Activated CD4-positive, alpha-beta T cell treated with anti-CD3 and anti-CD28 coated beads, Interleukin-2, amount 10 ng/mL, durations not matched to agents 7 days and 5 days (primary cell): ENCODE measurements around the gene SSH2. TPM values are rescaled to one million over a fixed set of nuclear protein-coding genes. Genes with fewer than 3 reads are reported as not detected.
"Not testable (repeated sequence)": the region's sequence is repeated elsewhere in the genome, so short reads cannot be mapped to it uniquely, and the experiment has no call there.

Source experiments
- CTCF ChIA-PET: fragments of 350-600 bp; sonication (Branson Sonifier 250); formaldehyde crosslinking; loops from one replicate; lab custom pipeline; 2021; ENCODE audit warnings: antibody characterized with exemption; lab: Charles Lee
- POLR2A ChIA-PET: fragments of 350-600 bp; sonication (Branson Sonifier 250); formaldehyde crosslinking; loops from one replicate; lab custom pipeline; 2021; ENCODE audit warnings: antibody characterized with exemption; lab: Charles Lee
- DNase-seq: peaks from one replicate; pipeline ENCODE4 v3.0.0-alpha.2; 2020
- H3K27ac Mint-ChIP-seq: one replicate; pipeline ENCODE4 v1.8.0; 2021; ENCODE audit warnings: mild to moderate bottlenecking, moderate library complexity, mixed read lengths
- H3K27me3 Mint-ChIP-seq: one replicate; pipeline ENCODE4 v1.8.0; 2021; ENCODE audit warnings: mixed read lengths
- H3K36me3 Mint-ChIP-seq: one replicate; pipeline ENCODE4 v1.8.0; 2021; ENCODE audit warnings: low read depth, mixed read lengths
- H3K4me1 Mint-ChIP-seq: one replicate; pipeline ENCODE4 v1.8.0; 2021; ENCODE audit warnings: mixed read lengths
- H3K4me3 Mint-ChIP-seq: one replicate; pipeline ENCODE4 v1.8.0; 2021; ENCODE audit warnings: mild to moderate bottlenecking, moderate library complexity, mixed read lengths
- H3K9me3 Mint-ChIP-seq: one replicate; pipeline ENCODE4 v1.8.0; 2021; ENCODE audit warnings: mixed read lengths
- total RNA-seq, 2 experiments: library from RNA; stranded (reverse); gene quantifications; one replicate each; pipeline ENCODE4 v1.2.3, GENCODE V29; 2021

The SSH2 gene
- total RNA-seq, 2 experiments from 2014 or later = 72.5 to 74.2 TPM

DNA sequence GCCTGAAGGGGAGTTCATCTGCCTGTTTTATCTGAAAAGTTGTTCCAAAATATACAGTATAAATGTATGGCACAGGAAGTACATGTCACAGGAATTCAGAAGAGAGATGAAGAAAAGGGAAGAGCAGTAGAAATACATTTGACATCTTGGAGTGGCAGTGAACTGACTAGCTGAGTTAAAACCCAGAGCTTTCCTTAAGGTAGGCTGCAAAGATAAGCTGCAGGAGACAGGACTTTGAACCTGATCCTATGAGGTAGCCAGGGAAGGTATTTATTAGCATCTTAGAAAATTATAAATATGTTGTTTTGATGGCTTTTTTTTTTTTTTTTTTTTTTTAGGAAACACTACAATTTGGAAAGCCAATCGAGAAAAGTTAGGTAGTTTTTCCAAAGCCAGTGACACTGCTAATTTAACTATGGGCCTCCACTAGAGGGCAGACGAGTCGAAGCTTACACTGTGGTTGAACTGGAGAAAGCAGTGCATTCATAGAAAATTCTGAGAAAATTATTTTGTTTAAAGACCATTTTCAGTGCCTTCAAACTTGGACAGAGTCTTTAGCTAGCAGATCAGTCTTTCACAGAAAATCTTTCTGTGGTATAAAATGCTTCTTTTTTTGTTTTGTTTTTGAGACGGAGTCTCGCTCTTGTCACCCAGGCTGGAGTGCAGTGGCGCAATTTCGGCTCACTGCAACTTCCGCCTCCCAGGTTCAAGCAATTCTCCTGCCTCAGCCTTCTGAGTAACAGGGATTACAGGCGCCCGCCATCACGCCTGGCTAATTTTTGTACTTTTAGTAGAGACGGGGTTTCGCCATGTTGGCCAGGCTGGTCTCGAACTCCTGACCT is 122.3 kb downstream of the SSH2 start:
- H3K36me3 Mint-ChIP-seq = no peaks in the 10 kb centered on the region
- ChIA-PET POLR2A (no interaction called here), CTCF (interaction anchor here (0.5 to 9.4 kb wide), 8 partner anchors 8 to 516 kb away, joined by 3 to 51 read pairs (median 4); partner anchors contain the start of gene SSH2)
- H3K27ac Mint-ChIP-seq = no peak overlapping the region
- H3K27me3 Mint-ChIP-seq = no peaks in the 10 kb centered on the region
- H3K4me3 Mint-ChIP-seq = no peak overlapping the region
- DNase-seq = peak; percentile 82
- H3K9me3 Mint-ChIP-seq = no peaks in the 10 kb centered on the region
- peaks cover 26% of the 10 kb centered on the region for H3K4me1 Mint-ChIP-seq

DNA sequence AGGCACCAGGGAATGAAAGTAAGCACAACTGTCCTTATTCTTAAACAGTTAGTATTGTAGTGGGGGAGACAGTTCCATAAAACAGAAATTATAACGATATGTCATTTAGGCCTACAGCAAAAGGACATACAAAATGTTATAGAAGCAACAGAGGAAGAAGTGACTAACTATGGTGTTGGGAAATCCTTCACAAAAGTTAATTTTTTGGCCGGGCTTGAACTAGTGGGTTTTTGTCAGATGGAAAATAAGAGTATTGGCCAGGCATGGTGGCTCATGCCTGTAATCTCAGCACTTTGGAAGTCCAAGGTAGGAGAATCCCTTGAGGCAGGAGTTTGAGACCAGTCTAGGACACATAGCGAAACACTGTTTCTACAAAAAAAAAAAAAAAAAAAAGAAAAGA is 127.8 kb downstream of the SSH2 start:
- H3K4me3 Mint-ChIP-seq = no peak overlapping the region
- CTCF ChIA-PET = interaction anchor here (0.6 to 0.7 kb wide), 3 partner anchors 30 to 261 kb away, joined by 3 to 4 read pairs (median 4); no protein-coding TSS in a partner anchor
- H3K4me1 Mint-ChIP-seq = no peaks in the 10 kb centered on the region
- POLR2A ChIA-PET = no interaction called here
- H3K27ac Mint-ChIP-seq = no peak overlapping the region
- no peak for DNase-seq
- peaks cover 6% of the 10 kb centered on the region for H3K36me3 Mint-ChIP-seq
- no peaks in the 10 kb centered on the region for H3K9me3 Mint-ChIP-seq
- H3K27me3 Mint-ChIP-seq = no peaks in the 10 kb centered on the region

DNA sequence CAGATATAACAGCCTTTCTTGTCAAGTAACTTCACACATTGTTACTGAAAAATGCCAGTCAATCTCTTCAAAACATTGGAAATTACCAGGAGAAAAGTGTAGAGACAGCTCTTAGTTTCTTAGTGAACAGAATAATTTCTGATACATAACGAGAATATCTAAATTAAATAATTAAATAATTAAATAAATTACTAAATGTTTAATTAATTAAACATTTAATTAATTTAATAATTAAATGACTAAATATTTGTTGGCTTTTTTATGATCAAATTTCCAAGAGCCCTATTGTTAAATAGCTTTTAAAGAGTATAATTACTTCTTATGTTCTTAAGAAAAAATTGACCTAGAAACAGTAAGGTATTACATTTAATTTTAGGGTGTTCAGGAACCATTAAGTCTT is 129.6 kb downstream of the SSH2 start:
- H3K27me3 Mint-ChIP-seq = no peaks in the 10 kb centered on the region
- no peak for DNase-seq
- no peaks in the 10 kb centered on the region for H3K4me1 Mint-ChIP-seq
- CTCF ChIA-PET = interaction anchor here (0.6 to 1.3 kb wide), 2 partner anchors 14 to 134 kb away, joined by 3 to 4 read pairs; no protein-coding TSS in a partner anchor
- peaks cover 6% of the 10 kb centered on the region for H3K36me3 Mint-ChIP-seq
- H3K4me3 Mint-ChIP-seq = no peak overlapping the region
- no peaks in the 10 kb centered on the region for H3K9me3 Mint-ChIP-seq
- POLR2A ChIA-PET = no interaction called here
- no peak overlapping the region for H3K27ac Mint-ChIP-seq

DNA sequence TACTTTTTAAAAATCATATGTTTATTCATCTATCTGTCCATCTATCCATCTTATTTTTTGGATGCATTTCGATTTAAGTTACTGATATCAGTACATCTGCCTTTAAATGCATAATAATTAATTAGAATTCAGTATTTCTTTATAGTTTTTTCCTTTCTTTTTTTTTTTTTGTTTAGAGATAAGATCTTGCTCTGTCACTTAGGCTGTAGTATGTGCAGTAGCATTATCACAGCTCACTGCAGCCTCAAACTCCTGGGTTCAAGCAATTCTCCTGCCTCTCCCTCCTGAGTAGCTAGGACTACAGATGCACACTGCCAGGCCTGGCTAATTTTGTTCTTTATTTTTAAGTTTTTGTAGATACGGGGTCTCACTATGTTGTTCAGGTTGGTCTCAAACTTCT is 133.4 kb downstream of the SSH2 start:
- DNase-seq = no peak
- no peak overlapping the region for H3K4me3 Mint-ChIP-seq
- no peak overlapping the region for H3K27ac Mint-ChIP-seq
- ChIA-PET POLR2A (no interaction called here), CTCF (no interaction called here)
- H3K4me1 Mint-ChIP-seq = no peaks in the 10 kb centered on the region
- H3K36me3 Mint-ChIP-seq = peaks cover 2% of the 10 kb centered on the region
- H3K27me3 Mint-ChIP-seq = no peaks in the 10 kb centered on the region
- no peaks in the 10 kb centered on the region for H3K9me3 Mint-ChIP-seq

DNA sequence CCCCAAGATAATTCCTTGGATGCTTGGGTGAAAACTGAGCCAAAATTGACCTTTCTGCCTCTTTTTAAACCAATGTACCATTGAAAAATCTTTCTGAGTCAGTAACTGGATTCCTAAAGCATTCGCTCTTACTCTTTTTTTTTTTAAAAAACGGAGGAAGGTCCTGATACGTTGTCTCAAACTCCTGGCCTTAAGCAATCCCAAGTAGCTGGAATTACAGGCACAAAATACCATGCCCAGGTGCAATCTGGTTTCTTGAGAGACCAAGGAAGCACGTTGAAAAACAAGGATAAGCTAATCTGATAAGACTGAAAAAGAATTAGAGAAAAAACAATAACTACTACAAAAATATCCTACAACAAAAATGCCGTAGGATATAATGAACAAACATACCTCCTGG is 136.5 kb downstream of the SSH2 start:
- no peak for DNase-seq
- POLR2A ChIA-PET = no interaction called here
- no peaks in the 10 kb centered on the region for H3K27me3 Mint-ChIP-seq
- no peak overlapping the region for H3K27ac Mint-ChIP-seq
- no peak overlapping the region for H3K4me3 Mint-ChIP-seq
- peaks cover 4% of the 10 kb centered on the region for H3K36me3 Mint-ChIP-seq
- CTCF ChIA-PET = interaction anchor here (1.2 kb wide), 1 partner anchor 36 kb away, joined by 3 read pairs; no protein-coding TSS in a partner anchor
- no peaks in the 10 kb centered on the region for H3K9me3 Mint-ChIP-seq
- no peaks in the 10 kb centered on the region for H3K4me1 Mint-ChIP-seq

DNA sequence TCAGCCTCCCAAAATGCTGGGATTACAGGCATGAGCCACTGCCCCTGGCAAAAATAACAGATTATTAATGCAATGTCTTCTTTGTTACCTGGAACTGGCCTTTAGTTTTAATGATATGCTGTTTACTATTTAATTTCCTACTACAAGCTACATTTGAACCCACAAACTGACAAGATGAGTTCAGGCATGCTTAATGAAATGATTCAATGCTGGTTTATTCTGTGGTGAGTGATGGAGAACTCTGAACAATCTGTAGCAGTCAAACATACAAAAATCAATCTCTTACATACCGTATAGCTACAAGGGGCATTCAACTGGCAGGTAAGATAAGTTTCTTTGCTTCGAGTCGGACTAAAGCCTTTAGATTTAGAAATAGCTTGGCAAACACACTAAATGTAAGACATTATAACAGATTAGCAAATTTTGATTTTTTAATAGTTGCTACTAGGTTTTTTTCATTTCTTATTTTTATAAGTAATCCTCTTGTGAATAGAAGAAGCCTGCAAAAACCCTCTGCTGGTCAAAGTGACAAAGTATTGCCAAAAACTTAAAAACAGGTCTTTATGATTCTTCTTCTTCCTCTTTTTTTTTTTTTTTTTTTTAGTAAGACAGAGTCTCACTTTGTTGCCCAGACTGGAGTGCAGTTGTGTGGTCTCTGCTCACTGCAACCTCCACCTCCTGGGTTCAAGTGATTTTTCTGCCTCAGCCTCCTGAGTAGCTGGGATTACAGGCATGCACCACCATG is 138.5 kb downstream of the SSH2 start:
- H3K36me3 Mint-ChIP-seq = peaks cover 4% of the 10 kb centered on the region
- DNase-seq = no peak
- H3K4me3 Mint-ChIP-seq = no peak overlapping the region
- H3K4me1 Mint-ChIP-seq = no peaks in the 10 kb centered on the region
- H3K9me3 Mint-ChIP-seq = no peaks in the 10 kb centered on the region
- CTCF ChIA-PET = interaction anchor here (1.2 kb wide), 1 partner anchor 152 kb away, joined by 4 read pairs; no protein-coding TSS in a partner anchor
- no peak overlapping the region for H3K27ac Mint-ChIP-seq
- POLR2A ChIA-PET = no interaction called here
- H3K27me3 Mint-ChIP-seq = no peaks in the 10 kb centered on the region

DNA sequence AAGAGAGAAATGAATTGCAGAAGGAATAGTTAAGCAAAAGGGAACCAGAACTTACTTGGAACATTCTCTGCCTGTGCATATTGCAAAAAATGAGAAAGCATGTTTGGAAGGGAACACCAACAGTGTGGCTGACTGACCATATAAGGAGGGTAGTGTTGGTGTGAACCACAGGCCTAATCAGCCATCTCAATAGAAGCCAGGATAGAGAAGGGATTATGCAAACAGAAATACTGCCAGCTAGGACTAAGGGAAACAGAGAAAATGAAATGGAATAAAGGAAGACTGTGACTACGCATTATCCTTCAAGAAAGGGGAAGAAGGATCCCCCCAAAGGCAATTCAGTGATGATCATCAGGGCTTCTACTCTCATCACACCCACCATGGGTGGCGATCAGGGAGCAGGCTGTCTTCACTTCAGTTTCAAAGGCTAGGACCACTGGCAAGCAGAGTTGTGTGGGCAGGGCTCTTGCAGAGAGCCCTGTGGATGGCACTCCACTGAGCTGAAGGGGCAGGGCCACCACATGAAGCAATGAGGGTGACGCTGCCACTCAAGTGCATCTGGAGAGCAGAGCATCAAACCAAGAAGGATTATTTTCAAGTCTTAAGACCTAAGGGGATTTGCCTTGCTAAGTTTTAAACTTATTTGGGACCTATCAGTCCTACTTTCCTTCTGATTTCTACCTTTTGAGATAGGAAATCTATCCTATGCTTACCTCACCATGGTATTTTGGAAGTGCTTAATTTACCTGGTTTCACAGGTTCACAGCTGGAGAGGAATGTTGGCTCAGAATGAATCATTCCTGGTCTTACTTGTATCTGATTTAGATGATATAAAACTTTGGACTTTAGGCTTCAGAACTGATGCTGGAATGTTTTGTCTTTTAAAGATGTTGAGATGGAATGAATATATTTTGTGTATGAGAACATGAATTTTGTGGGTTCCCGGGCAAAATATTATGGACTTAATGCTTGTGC is 140.5 kb downstream of the SSH2 start:
- H3K4me3 Mint-ChIP-seq = no peak overlapping the region
- ChIA-PET CTCF (interaction anchor here (0.6 to 0.7 kb wide), 2 partner anchors 52 to 898 kb away, joined by 3 to 4 read pairs; no protein-coding TSS in a partner anchor), POLR2A (no interaction called here)
- no peaks in the 10 kb centered on the region for H3K27me3 Mint-ChIP-seq
- no peak overlapping the region for H3K27ac Mint-ChIP-seq
- H3K4me1 Mint-ChIP-seq = no peaks in the 10 kb centered on the region
- no peaks in the 10 kb centered on the region for H3K9me3 Mint-ChIP-seq
- no peak for DNase-seq
- H3K36me3 Mint-ChIP-seq = peaks cover 4% of the 10 kb centered on the region

DNA sequence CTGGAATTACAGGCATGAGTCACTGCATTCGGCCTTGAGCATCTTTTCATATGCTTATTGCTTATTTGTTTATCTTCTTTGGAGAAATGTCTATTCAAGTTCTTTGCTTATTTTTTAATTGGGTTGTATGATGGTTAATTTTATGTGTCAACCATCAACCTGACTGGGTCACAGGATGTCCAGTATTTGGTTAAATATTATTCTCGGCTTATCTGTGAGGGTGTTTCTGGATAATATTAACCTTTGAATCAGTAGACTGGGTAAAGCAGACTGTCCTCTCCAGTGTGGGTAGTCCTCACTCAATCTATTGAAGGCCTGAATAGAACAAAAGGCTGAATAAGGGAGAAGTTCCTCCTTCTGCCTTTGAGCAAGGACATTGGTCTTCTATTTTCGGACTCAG is 142.0 kb downstream of the SSH2 start:
- ChIA-PET POLR2A (no interaction called here), CTCF (interaction anchor here (1.3 kb wide), 1 partner anchor 23 kb away, joined by 3 read pairs; no protein-coding TSS in a partner anchor)
- no peak for DNase-seq
- Mint-ChIP-seq H3K4me3 (no peak overlapping the region), H3K4me1 (no peaks in the 10 kb centered on the region), H3K27ac (no peak overlapping the region), H3K36me3 (peaks cover 5% of the 10 kb centered on the region), H3K9me3 (no peaks in the 10 kb centered on the region), H3K27me3 (no peaks in the 10 kb centered on the region)

DNA sequence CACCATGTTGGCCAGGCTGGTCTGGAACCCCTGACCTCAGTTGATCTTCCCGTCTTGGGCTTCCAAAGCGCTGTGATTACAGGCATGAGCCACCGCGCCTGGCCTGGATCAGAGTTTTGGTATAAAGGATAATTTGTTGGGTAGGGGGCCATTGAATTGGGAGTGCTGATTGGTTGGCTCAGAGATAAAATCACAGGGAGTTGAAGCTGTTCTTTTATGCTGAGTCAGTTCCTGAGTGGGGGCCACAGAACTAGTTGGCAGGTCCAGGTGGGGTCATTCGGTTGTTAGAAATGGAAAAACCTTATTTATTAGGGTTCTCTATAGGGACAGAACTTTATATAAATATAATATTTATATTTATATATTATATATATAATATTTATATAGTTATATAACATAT is 147.1 kb downstream of the SSH2 start:
- Mint-ChIP-seq H3K4me1 (peaks cover 14% of the 10 kb centered on the region), H3K36me3 (peaks cover 3% of the 10 kb centered on the region), H3K27me3 (no peaks in the 10 kb centered on the region), H3K9me3 (no peaks in the 10 kb centered on the region), H3K27ac (no peak overlapping the region), H3K4me3 (no peak overlapping the region)
- no peak for DNase-seq
- ChIA-PET CTCF (no interaction called here), POLR2A (no interaction called here)

DNA sequence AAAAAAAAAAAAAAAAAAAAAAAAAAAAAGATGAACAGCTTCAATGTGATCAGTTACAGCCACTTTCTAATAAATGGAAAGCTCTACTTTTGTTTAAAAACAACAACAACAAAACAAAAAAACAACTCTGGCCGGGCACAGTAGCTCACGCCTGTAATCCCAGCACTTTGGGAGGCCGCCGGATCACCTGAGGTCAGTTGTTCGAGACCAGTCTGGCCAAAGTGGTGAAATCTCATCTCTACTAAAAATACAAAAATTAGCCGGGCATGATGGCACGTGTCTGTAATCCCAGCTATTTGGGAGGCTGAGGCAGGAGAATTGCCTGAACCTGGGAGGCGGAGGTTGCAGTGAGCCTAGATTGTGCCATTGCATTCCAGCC is 150.2 kb downstream of the SSH2 start:
- CTCF ChIA-PET = interaction anchor here (0.7 to 5.2 kb wide), 19 partner anchors 19 to 444 kb away, joined by 3 to 39 read pairs (median 3); partner anchors contain the start of gene SSH2
- H3K9me3 Mint-ChIP-seq, H3K36me3 Mint-ChIP-seq, H3K27ac Mint-ChIP-seq, DNase-seq, H3K27me3 Mint-ChIP-seq, POLR2A ChIA-PET, H3K4me3 Mint-ChIP-seq: not testable (repeated sequence)
- H3K4me1 Mint-ChIP-seq = peaks cover 14% of the 10 kb centered on the region

DNA sequence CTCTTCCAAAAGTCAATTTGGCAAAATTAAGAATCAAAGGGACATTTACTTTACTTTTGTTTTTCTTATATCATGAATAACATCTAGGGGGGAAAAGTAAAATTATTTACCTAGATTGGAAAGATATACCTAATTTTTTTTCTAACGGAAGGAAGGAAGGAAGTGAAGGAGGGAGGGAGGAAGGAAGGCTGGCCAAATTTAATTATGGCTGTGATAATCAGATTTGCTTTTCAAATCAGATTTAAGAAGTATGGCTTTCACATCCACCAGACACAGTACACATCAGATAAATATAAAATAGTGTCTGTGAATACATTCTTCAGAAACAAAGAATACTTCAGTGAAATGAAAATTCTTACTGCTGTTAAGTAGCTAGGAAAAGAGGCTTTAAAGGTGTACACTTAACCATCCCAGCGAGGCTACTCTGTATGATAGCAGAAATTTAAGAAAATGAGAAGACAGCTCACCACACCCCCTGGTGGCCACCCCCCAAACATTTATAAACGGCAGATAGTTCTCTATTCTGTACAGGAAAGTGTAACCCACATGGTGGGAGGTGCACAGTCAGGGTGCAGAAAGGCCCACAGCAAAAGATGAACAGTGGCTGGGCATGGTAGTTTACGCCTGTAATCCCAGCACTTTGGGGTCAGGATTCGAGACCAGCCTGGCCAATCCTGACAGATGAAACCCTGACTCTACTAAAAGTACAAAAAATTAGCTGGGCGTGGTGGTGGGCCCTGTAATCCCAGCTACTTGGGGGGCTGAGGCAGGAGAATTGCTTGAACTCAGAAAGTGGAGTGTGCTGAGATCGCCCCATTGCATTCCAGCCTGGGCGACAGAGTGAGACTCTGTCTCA is 150.8 kb downstream of the SSH2 start:
- Mint-ChIP-seq H3K9me3 (no peaks in the 10 kb centered on the region), H3K27me3 (no peaks in the 10 kb centered on the region), H3K4me3 (no peak overlapping the region), H3K36me3 (peaks cover 8% of the 10 kb centered on the region), H3K27ac (no peak overlapping the region), H3K4me1 (peaks cover 14% of the 10 kb centered on the region)
- peak; percentile 79 for DNase-seq
- CTCF ChIA-PET = interaction anchor here (0.6 to 5.2 kb wide), 22 partner anchors 13 to 445 kb away, joined by 3 to 39 read pairs (median 3); partner anchors contain the start of gene SSH2
- POLR2A ChIA-PET = no interaction called here
